ENCODE data around the gene SPATA21.

- TF ChIP-seq, protein P1, sequence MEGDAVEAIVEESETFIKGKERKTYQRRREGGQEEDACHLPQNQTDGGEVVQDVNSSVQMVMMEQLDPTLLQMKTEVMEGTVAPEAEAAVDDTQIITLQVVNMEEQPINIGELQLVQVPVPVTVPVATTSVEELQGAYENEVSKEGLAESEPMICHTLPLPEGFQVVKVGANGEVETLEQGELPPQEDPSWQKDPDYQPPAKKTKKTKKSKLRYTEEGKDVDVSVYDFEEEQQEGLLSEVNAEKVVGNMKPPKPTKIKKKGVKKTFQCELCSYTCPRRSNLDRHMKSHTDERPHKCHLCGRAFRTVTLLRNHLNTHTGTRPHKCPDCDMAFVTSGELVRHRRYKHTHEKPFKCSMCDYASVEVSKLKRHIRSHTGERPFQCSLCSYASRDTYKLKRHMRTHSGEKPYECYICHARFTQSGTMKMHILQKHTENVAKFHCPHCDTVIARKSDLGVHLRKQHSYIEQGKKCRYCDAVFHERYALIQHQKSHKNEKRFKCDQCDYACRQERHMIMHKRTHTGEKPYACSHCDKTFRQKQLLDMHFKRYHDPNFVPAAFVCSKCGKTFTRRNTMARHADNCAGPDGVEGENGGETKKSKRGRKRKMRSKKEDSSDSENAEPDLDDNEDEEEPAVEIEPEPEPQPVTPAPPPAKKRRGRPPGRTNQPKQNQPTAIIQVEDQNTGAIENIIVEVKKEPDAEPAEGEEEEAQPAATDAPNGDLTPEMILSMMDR (optimal IDR thresholded peaks at IDR 0.05 in 1 of 3, IDR thresholded peaks at IDR 0.05 in 1 of 3, conservative IDR thresholded peaks at IDR 0.05 in 1 of 3; ENCODE audit: extremely low read depth in 1 of 3, insufficient read depth in 2 of 3, low read length in 3 of 3), result peak in 1 of 3 experiments; percentile 3
- TF ChIP-seq EZH2 (IDR thresholded peaks at IDR 0.05; ENCODE audit: low read length), result no peak
These were observed 40.6 kb downstream of the SPATA21 start for GRCh38 chr1:16396591-16396990.
